Bone marrow (tissue), 2 donors: ENCODE results near the gene EPHB2.
"Not testable (repeated sequence)": the region's sequence is repeated elsewhere in the genome, so short reads cannot be mapped to it uniquely, and the experiment has no call there.

Source experiments
- DNase-seq, 2 donors: peaks; one replicate each; lab custom pipeline; 2025; lab: John Stamatoyannopoulos, UW

EPHB2 gene

DNA sequence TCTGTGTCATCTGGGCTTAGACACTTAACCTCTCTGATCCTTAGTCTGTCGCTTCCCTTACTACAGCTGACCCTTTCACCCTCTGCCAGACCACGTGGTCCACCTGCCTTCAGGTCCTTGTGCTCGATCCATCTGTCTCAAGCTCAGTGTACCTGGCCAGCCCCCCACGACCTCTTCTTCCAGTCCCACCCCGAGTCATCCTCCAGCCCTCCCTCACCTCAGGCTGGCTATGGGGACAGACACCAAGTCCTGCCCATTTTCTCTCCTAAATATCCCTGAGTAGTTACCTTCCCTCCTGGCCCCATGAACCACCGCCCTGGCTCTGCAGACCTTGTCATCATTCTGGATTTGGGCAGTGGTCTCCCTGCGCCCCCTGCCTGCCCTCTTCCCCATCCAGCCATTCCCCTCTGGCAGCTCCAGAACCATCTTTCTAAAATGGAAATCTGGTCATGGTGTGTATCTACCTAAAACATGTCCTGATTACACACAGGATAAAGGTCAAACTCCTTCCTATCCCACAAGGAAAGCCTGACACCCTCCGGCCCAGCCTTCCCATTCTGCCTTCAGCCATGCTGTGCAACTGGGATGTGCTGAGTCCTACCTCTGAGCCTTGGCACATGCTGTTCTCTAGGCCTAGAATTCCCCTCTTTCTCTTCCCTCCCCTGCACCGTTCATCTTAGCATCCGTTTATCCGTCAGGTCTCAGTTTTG lies 107.6 kb downstream of the EPHB2 start:
- DNase-seq, result no peak

DNA sequence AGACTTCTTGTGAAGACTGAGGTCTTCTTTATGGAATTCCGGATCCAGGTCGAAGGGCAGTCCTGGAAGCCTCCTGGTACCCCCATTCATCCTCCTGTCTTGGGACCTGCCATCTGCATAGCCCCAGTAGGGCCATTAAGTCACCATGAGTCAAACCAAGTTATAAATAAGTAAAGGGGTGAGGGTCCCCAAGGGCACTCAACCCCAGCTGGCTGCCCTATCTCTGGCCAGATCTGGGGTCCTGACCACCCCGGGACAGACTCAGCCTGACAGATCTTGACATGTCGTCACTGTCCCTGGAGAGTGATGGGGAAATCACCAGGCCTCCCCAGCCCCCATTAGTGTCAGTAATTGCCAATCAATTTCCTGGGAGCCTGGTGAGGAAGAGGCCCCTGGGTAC lies 108.7 kb downstream of the EPHB2 start:
- no peak for DNase-seq

DNA sequence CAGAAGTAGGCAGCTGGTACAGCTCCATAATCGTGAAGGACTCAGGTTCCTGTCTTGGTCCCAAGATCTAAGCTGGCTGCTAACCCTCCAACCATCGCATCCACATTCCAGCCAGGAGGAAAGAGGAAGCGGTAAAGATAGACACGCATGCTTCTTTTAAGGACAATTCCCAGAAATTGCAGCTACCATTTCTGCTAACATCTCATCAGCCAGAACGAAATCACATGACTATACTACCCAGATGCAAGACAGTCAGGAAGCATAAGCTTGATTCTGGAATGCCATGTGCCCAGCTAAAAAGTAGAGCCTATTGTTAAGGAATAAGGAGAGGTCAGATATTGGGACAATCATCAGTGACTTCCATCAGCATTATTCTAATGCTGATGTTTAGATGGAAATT lies 110.4 kb downstream of the EPHB2 start:
- no peak for DNase-seq

DNA sequence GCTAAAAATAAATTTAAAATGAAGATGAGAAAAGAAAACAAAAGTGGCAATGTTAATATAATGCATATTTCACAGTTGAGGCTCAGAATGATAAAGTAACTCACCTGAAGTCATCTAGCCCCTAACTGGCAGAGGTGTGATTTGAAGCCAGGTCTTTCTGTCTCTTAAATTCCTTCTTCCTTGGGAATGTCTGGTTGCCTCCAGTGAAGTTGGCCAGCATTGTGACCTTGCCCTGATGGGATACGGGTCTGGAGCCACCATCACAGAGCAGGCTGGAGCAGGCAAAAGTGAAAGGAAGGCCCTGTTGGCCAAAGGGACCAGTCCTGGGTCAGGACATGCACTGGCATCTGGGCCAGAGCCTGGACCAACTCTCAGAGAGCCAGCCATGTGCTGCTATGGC lies 111.7 kb downstream of the EPHB2 start:
- no peak for DNase-seq

GRCh38 chr1:22824466-22824865 lies 113.8 kb downstream of the EPHB2 start:
- DNase-seq, result no peak

DNA sequence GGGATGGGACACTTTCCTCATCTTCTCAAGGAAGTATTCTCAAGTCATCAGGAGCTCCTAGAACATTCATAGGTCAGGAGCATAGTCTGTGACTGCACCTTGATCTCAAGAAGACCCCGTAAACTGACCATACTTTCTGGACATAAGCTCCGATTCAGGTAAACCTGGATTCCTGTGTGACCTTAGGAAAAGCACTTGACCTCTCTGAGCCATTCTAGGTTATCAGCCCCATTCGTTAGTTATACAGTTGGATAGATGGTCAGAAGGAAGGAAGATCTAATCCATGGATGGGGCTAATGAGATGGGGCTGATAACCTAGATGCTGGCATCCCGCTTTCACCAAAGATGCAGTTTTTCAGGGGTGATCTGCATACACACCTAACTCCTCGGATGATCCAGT lies 114.3 kb downstream of the EPHB2 start:
- no peak for DNase-seq

DNA sequence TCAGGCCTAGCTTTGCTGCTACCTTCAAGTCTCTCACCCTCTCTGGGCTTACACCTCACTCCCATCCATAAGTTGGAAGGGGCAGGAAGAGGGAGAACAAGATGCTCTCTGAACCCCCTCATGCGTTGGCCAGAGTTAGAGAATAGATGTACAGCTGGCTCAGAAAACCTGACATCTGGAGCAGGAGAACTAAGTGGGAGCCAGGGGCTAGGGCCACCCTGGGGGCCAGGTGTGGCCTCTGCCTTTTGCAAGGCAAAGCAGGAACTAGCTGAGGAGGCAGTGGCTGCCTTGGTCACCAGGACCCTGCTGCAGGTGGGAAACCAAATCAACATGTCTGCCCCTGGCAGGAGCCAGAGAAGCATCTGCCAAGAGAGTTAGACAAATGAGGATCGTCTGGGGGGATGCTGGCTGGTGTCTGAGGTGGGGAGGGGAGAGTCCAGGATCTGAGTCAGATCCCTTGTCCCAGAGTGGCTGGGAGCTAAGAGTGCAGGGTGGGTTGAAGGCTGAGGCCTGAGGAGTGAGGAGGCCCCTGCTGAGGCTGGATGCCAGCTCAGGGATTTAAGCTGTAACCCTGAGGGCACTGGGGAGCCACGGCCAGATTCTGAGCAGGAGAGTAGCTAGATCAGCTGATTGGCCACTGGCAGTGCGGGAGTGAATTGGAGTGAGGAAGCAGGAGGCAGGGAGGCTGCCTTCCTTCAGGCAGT lies 115.0 kb downstream of the EPHB2 start:
- DNase-seq, result no peak

GRCh38 chr1:22826604-22827580 lies 116.3 kb downstream of the EPHB2 start:
- DNase-seq, result no peak

DNA sequence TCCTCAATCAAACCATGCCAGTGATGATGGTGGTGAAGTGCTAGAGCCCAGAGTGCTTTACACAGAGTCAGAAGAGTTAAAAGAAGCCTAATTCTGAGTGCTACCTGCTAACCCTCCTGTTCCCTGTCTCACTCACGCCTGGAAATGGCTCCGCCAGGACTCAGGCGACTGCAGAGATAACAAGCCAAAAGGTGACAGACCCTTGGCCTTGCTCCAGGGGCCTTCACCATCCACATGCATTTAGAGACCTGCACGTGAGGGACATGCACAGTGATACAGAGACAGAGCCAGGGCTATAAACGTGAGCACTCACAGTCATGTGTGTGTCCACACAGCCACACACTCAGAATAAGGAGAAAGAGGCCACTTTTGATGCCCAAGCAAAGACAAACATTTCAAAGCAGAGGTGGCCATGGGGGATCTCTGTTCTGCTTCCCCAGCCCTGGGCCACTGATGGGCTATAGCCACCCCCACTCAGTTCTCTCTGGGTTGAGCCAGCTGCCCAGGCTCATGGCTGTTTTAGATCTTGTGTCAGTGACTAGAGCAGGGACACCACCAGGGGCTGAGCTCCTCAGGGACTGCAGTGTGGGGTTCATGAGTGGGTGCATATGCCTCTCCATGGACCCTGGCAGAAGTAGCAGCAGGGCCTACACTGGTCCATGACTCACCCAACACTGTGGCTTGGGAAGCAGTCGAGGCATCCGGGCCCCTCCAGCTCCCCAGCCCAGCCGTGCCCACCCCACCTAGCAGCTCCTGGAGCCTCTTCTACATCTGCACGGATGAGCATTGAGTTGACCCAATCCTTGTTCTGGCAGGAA lies 117.2 kb downstream of the EPHB2 start:
- no peak for DNase-seq

- no peak for DNase-seq
Observed at GRCh38 chr1:22828484-22829308, 118.1 kb downstream of the EPHB2 start.

- no peak for DNase-seq
Observed at GRCh38 chr1:22829309-22829989, 118.8 kb downstream of the EPHB2 start.

DNA sequence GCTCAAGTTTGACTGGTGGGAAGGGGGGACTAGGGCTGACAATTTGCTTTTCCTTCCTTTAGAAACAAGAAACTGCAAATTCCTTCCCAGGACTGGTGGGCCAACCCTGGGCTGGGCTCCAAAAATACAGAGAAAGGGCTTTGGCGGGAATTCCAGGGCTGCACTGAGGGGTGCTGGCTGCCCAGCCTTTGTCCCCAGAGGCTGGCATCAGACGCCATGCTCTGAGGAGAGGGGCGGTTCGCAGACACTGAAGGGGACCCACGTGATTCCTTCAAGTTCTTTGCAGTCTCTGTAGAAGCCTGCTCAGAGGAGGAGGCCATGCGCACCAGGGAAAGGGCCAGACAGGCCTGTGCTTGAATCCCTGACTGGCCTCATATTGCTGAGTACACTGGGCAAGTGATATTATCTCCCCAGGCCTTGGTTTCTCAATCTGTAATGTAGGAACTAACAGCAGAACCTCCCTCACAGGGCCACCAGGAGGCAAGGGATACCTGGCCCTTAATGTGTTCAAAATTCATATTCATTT lies 119.5 kb downstream of the EPHB2 start:
- DNase-seq, result no peak

GRCh38 chr1:22830757-22831340 lies 120.2 kb downstream of the EPHB2 start:
- DNase-seq, result no peak

DNA sequence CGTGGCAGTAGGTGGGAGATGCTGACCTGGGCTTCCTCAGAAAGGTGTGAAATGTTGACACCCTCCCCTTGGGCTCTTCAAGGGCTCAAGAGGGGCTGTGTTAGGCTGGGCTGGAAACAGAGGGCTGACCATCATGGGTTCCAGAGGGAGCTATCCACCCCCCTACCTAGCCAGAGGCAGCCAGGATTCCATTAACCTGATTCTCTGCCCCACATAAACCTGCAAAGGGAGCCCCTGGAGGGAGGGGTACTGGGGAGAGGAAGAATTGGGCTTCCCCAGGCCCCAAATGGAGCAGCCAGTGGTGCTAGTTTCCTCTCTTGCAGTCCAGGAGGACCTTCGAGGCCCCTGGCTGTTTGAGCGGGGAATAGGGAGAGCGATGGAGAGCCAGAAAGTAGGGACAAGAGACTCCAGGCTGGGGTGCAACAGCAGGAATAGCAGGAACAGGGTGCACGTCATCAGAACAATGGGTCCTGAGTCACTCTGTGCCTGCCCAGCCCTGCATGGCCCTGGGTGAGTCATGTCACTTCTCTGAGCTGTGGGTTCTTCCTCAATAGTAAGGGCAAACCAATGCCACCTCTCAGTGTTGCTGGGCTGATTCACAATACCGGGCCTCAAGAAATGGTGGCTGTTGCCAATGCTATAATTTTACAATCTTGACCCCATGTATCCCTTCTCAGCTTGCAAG lies 121.2 kb downstream of the EPHB2 start:
- peak in 1 of 2 donors; percentile 15 for DNase-seq

GRCh38 chr1:22832414-22832786 lies 121.8 kb downstream of the EPHB2 start:
- no peak for DNase-seq

DNA sequence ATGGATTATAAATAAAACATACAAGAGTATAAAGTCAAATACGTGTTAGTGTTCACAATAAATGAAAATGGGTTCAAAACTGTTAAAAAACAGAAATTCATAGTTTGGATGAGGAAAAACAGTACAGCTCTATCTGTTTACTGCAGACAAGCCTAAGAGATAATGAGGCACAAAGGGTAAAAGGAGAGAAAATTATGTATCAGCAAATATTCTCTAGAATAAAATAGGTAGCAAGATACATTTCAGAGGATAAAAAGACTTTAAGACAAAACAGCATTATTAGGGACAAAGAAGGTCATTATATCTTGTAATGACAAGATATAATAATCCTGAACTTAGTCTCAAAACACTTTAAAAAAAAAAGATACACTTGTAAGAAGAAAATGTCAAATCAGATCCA lies 123.1 kb downstream of the EPHB2 start:
- DNase-seq, result no peak

- DNase-seq, result not testable (repeated sequence)
Observed at GRCh38 chr1:22834420-22834819, 123.8 kb downstream of the EPHB2 start.

DNA sequence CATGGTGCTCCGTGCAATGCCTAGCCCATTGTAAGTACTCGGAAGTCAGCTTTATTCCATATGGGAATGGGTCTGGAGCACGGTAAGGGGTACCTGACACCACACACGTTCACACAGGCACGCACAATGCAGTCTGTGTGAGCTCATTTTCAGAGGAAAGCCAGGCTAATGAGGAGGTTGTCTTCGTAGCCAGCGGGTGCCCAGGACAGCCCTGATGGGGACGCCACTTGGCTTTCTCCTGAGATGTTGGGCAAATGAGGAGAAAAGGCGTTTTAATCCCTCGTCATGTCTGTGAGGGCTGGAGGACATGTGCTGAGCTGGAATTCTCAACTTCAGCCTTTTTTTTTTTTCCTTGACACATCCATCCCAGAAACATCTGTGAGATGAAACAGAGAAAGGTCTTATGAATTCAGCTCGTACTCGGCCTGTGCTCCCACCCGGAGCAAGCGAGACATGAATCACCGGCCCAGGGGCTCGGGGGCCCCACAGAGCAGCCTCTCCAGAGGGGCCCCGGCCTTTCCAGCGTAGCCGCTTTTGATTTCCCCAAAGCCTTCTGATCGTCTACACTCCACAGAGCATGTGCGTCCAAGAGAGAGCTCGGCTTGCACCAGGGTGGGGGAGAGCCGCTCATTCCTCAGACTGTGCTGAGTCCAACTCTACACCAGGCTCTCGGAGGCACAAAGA lies 125.1 kb downstream of the EPHB2 start:
- DNase-seq, result no peak
